ENCODE data around the gene DHRS7.

The DHRS7 gene

DNA sequence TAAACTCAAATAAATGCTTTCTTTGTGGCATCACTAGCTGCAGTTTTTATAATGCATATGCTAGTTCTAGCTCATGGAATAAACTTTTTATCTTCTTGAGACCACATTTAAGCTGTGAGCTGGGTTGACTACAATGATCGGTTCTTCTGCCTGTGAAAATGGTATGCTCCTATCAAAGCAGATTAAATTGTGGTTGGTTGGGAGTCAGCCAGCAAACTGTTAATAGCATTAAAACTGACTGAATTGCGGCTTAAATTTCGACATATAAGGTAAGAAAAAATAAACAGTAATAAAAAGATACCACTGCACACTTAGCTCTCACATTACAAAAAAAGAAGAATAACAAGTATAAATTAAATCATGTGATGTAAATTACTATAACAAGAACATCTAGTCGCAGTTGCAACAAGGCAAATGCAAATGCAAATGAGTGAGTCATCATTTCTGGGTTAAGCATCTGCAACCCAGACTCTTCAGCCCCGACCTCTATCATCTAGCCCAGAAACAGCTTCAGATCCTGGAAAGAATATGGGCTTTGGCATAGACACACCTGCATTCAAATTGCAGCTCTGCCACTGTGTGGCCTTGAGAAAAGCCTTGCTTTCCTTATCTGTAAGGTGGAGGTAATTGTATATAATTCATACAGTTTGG is 19.8 kb upstream of the DHRS7 start:
- FAIRE-seq (peak; percentile 80), DNase-seq (ENCODE audit: low spot score) (no peak)

DNA sequence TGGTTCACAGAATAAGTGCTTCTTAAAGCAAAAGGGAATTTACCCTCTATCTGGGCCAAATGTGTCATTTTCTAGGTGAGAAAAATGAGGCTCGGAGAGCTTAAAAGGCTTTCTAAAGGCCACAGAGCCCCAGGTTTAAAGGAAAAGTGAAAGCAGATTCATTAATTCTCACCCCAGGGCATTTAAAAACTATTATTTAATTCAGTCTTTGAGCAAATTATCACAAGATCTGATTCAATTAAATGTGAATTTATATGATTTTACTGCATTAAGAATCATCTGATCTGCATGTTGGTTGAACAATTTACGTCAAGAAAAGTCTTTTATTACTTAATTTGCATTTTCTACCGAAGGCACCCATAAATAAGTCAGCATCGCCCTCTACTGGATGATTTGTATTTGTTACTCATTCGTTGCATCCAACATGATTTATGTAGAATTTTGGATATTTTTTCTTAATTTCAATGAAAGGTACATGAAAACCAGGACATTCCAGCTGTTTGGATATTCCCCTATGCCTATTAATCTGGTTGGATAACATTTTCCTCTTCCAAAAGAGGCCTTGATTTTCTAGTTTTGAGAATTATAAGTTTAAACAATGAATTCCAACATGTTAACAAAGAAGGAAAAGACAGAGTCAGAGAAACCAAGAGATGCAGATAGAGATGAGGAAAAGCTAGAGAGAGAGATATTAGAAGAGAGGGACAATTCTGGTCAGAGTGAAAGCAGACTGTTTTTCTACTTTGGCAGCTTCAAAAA is 19.1 kb upstream of the DHRS7 start:
- peak; percentile 46 for DNase-seq (ENCODE audit: low spot score)
- FAIRE-seq = no peak

GRCh38 chr14:60183741-60184140 is 18.5 kb upstream of the DHRS7 start:
- FAIRE-seq (peak; percentile 87), DNase-seq (ENCODE audit: low spot score) (no peak)

DNA sequence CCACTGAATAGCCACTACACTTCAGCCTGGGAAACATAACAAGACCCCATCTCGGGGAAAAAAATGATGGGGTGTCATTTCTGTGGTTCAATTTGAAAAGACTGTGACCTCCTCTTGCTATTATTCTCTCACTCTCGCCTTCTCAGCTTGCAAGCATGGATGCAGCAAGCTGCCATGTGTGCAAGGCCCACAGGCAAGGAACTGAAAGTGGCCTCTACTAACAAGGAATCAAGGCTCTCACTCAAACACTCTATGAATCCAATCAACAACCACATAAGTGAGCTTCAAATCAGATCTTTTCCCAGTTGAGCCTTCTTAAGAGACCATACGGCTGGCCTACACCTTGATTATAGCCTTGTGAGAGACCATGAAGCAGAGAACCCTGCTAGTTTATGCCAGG is 17.9 kb upstream of the DHRS7 start:
- FAIRE-seq (no peak), DNase-seq (ENCODE audit: low spot score) (no peak)

DNA sequence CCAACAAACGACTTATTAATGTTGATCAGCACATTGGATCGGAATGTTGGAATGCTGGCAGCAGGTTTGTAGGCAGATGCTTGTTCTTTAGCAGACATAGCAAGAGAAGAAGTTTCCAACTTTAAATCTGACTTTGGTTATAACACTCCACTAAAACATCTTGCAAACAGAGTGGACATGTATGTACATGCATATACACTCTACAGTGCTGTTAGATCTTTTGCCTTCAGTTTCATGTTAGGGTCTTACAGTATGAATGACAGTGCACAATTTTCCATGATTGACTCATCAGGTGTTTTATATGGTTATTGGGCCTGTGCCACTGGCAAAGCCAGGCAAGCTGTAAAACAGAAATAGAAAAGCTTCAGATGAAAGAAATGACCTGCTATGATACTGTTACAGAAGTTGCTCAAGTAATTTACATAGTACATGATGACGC is 14.3 kb upstream of the DHRS7 start:
- DNase-seq (ENCODE audit: low spot score) = peak; percentile 49
- FAIRE-seq = peak; percentile 78

GRCh38 chr14:60178820-60179219 is 13.6 kb upstream of the DHRS7 start:
- no peak for DNase-seq (ENCODE audit: low spot score)
- no peak for FAIRE-seq

DNA sequence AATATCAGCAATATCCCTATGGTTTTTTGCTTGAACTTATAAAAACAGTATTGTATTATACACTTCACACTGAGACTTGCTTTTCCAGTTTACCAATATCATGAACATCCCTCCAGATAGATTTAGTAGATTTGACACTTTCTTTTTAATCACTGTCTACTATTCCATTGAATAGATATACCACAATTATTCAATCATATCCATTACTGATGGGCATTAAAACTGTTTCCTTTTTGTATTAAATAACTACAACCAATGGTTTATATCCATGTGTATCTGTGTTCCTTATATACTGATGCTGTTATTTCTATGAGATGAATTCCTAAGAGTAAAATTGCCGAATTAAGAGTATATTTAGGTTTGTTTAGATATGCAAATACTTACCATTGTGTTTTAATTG is 13.0 kb upstream of the DHRS7 start:
- DNase-seq (ENCODE audit: low spot score) (no peak), FAIRE-seq (peak; percentile 80)

DNA sequence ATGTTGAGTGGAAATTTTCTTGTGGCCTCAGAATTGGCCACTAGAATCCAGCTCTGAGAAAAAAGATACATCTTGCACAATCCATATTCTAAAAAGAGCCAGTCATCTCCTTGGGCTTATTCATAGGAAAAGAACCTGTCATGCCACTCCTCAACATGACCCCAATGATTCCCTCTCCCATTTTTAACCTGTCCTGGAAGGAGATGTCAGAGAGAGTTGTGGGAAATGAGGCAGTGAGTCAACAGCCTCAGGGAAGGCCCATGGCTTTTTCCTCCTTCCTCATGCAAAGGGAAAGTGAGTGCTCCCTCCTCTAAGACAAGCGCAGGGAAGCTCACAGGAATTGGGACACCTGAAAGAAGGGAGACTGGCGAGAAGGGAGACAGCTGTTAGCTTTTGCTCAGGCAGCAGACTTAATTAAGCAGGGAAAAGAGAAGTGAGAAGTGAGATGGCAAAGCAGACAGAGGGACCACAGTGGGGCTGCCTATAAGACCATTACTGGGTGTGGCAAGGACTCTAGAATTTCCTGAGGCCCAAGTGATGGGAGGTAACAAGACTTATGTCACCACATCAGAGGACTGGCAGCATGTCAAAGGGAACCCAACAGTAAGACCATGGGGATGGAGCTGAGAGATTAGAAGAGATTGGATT is 10.2 kb upstream of the DHRS7 start:
- DNase-seq (ENCODE audit: low spot score) (no peak), FAIRE-seq (no peak)

GRCh38 chr14:60174352-60175254 is 9.4 kb upstream of the DHRS7 start:
- FAIRE-seq (no peak), DNase-seq (ENCODE audit: low spot score) (no peak)

- FAIRE-seq = no peak
Measured at GRCh38 chr14:60171690-60172089, 6.5 kb upstream of the DHRS7 start.

DNA sequence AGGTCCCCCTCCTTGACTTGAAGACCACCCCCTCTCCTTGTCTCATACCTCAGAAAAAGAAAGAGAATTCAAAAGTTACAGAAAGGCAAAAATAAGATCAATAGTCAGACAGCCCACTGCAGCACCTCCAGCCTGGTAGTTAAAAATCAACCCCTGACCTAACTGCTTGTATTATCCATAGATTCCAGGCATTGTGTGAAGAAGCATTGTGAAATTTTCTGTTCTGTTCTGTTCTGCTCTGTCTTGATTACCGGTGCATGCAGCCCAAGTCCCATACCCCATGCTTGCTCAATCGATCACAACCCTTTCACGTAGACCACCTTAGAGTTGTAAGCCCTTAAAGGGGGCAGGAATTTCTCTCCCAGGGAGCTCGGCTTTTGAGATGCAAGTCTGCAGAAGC is 5.8 kb upstream of the DHRS7 start:
- no peak for DNase-seq (ENCODE audit: low spot score)
- no peak for FAIRE-seq

More at GRCh38 chr14:60171690-60172089, 6.5 kb upstream of the DHRS7 start:
- no peak for DNase-seq (ENCODE audit: low spot score)

DNA sequence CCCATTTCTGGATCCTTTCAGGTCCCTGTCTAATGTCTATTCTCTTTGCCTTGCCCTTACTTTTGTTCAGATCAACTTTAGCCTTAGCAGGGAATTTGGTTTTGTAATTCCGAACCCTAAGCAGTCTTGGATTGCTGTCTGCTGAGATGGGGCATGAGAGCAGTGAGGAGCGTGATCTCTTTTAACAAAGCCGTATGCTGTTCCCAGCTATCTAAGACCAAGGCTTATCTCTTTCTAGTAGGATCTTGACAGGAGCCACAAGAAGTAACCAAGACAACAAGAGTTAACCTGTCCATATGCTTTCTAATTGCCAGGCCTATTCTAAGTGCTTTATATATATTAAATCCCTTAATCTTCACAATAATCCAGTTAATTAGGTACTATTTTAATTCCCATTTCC is 4.5 kb upstream of the DHRS7 start:
- DNase-seq (ENCODE audit: low spot score) (no peak), FAIRE-seq (no peak)

DNA sequence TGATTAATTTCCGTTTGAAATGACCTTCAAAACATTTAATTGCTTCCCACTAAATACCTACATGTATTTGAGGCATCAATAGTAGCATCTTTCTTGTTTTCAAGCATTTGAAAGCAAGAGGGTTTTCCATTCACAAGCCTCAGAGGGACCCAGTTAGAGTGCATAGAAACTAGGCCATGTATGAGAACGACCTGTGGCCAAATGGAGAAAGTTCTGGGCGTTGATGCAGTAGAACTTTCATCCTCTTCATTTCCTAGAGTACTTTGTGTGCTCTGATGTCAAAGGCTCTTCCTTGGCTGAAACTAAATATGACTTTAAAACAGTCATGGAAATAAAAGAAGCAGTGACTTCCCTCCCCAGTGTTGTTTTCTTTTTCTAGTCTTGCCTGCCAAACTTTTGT is 944 bp upstream of the DHRS7 start:
- no peak for DNase-seq (ENCODE audit: low spot score)
- FAIRE-seq = peak; percentile 55

GRCh38 chr14:60165547-60165876 is 314 bp upstream of the DHRS7 start:
- FAIRE-seq (peak; percentile 66), DNase-seq (ENCODE audit: low spot score) (no peak)

DNA sequence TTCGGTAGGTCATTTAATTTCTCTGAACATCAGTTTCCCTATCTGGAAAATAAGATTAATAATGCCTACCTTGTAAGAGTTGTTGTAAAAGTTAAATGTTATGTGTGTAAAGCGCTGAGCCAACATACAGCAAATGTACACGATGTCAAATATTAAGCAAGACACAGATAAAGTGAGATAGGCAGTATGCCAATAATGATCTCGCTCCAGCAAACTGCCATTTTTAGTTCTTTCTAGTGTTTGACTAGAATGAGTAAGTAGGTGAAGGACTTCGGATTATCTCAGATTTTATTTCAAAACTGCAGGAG is 840 bp downstream of the DHRS7 start:
- DNase-seq (ENCODE audit: low spot score) (no peak), FAIRE-seq (peak; percentile 70)

GRCh38 chr14:60163693-60164092 is 1.5 kb downstream of the DHRS7 start:
- FAIRE-seq = peak; percentile 48
- no peak for DNase-seq (ENCODE audit: low spot score)

- DNase-seq (ENCODE audit: low spot score) (no peak), FAIRE-seq (no peak)
Measured at GRCh38 chr14:60161196-60162107, 3.7 kb downstream of the DHRS7 start.

- FAIRE-seq (no peak), DNase-seq (ENCODE audit: low spot score) (no peak)
Measured at GRCh38 chr14:60160422-60160821, 4.8 kb downstream of the DHRS7 start.

- no peak for FAIRE-seq
Measured at GRCh38 chr14:60154671-60155070, 10.5 kb downstream of the DHRS7 start.

DNA sequence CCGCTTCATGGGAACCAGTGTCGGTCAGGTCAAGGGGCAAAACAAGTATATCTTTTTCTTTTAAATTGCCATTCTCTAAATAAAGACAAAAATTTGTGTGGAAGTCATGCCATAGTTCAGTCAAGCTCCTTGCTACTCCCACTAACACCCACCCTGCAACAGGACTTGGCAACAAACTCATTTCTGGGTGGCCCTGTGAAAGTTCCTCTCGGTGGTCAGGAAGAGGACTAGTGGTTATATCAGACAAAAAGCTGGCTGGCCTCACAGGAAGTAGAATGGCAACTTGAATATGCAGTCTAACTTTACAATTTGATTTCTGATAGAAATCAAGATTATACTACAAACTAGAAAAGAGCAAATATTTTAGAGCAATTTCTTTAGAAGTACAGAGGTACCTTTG is 11.2 kb downstream of the DHRS7 start:
- FAIRE-seq (no peak), DNase-seq (ENCODE audit: low spot score) (no peak)

More at GRCh38 chr14:60154671-60155070, 10.5 kb downstream of the DHRS7 start:
- DNase-seq (ENCODE audit: low spot score) = no peak

GRCh38 chr14:60151715-60152114 is 13.5 kb downstream of the DHRS7 start:
- DNase-seq (ENCODE audit: low spot score) (peak; percentile 89), FAIRE-seq (peak; percentile 91)

All from urothelium cell line (cell line).